Measurements from ENCODE around the gene S100A3. TPM values are rescaled to one million over a fixed set of nuclear protein-coding genes. Genes with fewer than 3 reads are reported as not detected.
"Not testable (repeated sequence)": the region's sequence is repeated elsewhere in the genome, so short reads cannot be mapped to it uniquely, and the experiment has no call there.

Gene S100A3
- total and polyA plus RNA-seq, 9 donors: 0.48 to 2.5 (median 1.6) TPM; not detected in 4

- Histone ChIP-seq H3K36me3 (no peaks in the 10 kb centered on the region), H3K27me3 (no peaks in the 10 kb centered on the region), H3K27ac (no peak overlapping the region), H3K4me3 (no peak overlapping the region), H3K4me1 (ENCODE audit: insufficient read depth) (peaks cover 11% of the 10 kb centered on the region), H3K9me3 (no peaks in the 10 kb centered on the region)
- DNase-seq: peak in 2 of 5 donors; percentile 1 to 3
- TF ChIP-seq CTCF (IDR thresholded peaks at IDR 0.05): no peak
- TF ChIP-seq POLR2A (IDR thresholded peaks at IDR 0.05): no peak
- no peak for TF ChIP-seq EP300 (IDR thresholded peaks at IDR 0.05)
- WGBS, 3 donors: 84 to 91% (median 89%) methylated on average over 5 of the region's 5 CpGs
- intact Hi-C loops (cut with DNase I): no loop called here
These were observed 21.4 kb downstream of the S100A3 start for GRCh38 chr1:153527683-153528040.

GRCh38 chr1:153527023-153527682 is 21.9 kb downstream of the S100A3 start:
- TF ChIP-seq CTCF (IDR thresholded peaks at IDR 0.05) (no peak), POLR2A (IDR thresholded peaks at IDR 0.05) (no peak), EP300 (IDR thresholded peaks at IDR 0.05) (no peak)
- Histone ChIP-seq H3K36me3 (no peaks in the 10 kb centered on the region), H3K4me1 (ENCODE audit: insufficient read depth) (peaks cover 11% of the 10 kb centered on the region), H3K27me3 (no peaks in the 10 kb centered on the region), H3K4me3 (no peak overlapping the region), H3K9me3 (no peaks in the 10 kb centered on the region), H3K27ac (peak overlapping the region in 1 of 2 donors; percentile 37)
- intact Hi-C loops (cut with DNase I): no loop called here
- DNase-seq: peak in 2 of 5 donors; percentile 8 to 20
- WGBS, 3 donors: 90 to 92% (median 91%) methylated on average over 8 of the region's 8 CpGs

GRCh38 chr1:153526132-153526543 is 22.9 kb downstream of the S100A3 start:
- H3K36me3 ChIP-seq: no peaks in the 10 kb centered on the region
- DNase-seq: peak in 1 of 5 donors; percentile 45
- peak overlapping the region in 1 of 2 donors; percentile 37 for H3K27ac ChIP-seq
- no peaks in the 10 kb centered on the region for H3K27me3 ChIP-seq
- TF ChIP-seq CTCF (IDR thresholded peaks at IDR 0.05): no peak
- TF ChIP-seq EP300 (IDR thresholded peaks at IDR 0.05): no peak
- no peak for TF ChIP-seq POLR2A (IDR thresholded peaks at IDR 0.05)
- no peak overlapping the region for H3K4me3 ChIP-seq
- 10 to 23% (median 13%) methylated on average over 8 of the region's 8 CpGs for WGBS, 3 donors
- H3K4me1 ChIP-seq (ENCODE audit: insufficient read depth): peaks cover 11% of the 10 kb centered on the region
- no peaks in the 10 kb centered on the region for H3K9me3 ChIP-seq
- intact Hi-C loops (cut with DNase I): no loop called here

DNA sequence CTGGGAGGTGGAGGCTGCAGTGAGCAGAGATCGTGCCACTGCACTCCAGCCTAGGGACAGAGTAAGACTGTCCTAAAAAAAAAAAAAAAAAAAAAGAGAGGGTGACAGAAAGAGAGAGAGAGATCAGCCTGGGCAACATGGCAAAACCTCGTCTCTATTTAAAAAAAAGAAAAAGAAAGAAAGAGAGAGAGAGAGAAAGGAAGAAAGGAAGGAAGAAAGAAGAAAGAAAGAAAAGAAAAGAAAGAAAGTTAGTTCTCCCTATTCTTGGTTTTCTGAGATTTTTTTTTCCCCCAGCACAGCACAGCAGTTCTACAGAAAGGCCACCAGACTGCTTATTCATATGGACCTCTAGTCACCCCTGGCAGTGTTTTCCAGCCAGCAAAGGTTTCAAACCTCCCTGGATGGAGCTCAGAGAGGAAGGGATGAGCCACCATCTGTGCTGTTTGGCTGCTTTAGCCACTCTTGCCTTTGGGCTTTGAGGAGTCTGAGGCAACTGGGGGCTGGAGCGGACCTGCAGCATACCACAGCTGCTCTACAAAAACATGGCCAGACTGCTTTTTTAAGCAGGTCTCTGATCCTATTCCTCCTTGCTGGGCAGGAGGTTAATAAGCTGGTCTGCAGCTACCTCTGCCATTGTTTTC is 23.9 kb downstream of the S100A3 start:
- no peak for TF ChIP-seq POLR2A (IDR thresholded peaks at IDR 0.05)
- no peak for TF ChIP-seq CTCF (IDR thresholded peaks at IDR 0.05)
- no peak for TF ChIP-seq EP300 (IDR thresholded peaks at IDR 0.05)
- no peaks in the 10 kb centered on the region for H3K27me3 ChIP-seq
- peaks cover 11% of the 10 kb centered on the region for H3K4me1 ChIP-seq (ENCODE audit: insufficient read depth)
- no peaks in the 10 kb centered on the region for H3K36me3 ChIP-seq
- WGBS, 3 donors: 20 to 33% (median 31%) methylated on average over 3 of the region's 3 CpGs
- H3K9me3 ChIP-seq: no peaks in the 10 kb centered on the region
- peak overlapping the region in 1 of 2 donors; percentile 50 for H3K27ac ChIP-seq
- no peak overlapping the region for H3K4me3 ChIP-seq
- DNase-seq: peak in 3 of 5 donors; percentile 41 to 59 (median 56)
- intact Hi-C loops (cut with DNase I): no loop called here

DNA sequence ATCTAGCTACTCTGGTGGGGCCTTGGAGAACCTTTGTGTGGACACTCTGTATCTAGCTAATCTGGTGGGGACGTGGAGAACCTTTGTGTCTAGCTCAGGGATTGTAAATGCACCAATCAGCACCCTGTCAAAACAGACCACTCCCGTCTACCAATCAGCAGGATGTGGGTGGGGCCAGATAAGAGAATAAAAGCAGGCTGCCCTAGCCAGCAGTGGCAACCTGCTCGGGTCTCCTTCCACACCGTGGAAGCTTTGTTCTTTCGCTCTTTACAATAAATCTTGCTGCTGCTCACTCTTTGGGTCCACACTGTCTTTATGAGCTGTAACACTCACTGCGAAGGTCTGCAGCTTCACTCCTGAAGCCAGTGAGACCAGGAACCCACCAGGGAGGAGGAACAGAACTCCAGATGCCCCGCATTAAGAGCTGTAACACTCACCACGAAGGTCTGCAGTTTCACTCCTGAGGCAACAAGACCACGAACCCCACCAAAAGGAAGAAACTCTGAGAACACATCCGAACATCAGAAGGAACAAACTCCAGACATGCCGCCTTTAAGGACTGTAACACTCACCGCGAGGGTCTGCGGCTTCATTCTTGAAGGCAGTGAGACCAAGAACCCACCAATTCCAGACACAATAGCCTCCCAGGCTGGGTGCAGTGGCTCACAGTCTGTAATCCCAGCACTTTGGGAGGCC is 26.6 kb downstream of the S100A3 start:
- H3K36me3 ChIP-seq; H3K4me3 ChIP-seq; H3K27ac ChIP-seq; H3K27me3 ChIP-seq; H3K9me3 ChIP-seq; intact Hi-C loops (cut with DNase I): not testable (repeated sequence)
- 79 to 85% (median 83%) methylated on average over 14 of the region's 14 CpGs for WGBS, 3 donors
- peak in 2 of 5 donors; percentile 2 to 5 for DNase-seq
- H3K4me1 ChIP-seq (ENCODE audit: insufficient read depth): peaks cover 11% of the 10 kb centered on the region

DNA sequence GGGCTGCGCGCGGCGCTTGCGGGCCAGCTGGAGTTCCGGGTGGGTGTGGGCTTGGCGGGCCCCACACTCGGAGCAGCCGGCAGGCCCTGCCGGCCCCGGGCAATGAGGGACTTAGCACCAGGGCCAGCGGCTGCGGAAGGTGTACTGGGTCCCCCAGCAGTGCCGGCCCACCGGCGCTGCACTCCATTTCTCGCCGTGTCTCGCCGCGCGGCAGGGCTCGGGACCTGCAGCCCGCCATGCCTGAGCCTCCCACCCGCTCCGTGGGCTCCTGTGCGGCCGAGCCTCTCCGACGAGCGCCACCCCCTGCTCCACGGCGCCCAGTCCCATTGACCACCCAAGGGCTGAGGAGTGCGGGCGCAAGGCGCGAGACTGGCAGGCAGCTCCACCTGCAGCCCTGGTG is 27.2 kb downstream of the S100A3 start:
- H3K4me3 ChIP-seq; H3K9me3 ChIP-seq; H3K27ac ChIP-seq; H3K36me3 ChIP-seq; H3K27me3 ChIP-seq; intact Hi-C loops (cut with DNase I): not testable (repeated sequence)
- H3K4me1 ChIP-seq (ENCODE audit: insufficient read depth): peaks cover 11% of the 10 kb centered on the region
- 97 to 98% (median 97%) methylated on average over 29 to 37 of the region's 37 CpGs for WGBS, 3 donors
- DNase-seq: peak in 1 of 5 donors; percentile 16
